HepG2 (cell line): ENCODE results near the gene ZBTB26. TPM values are rescaled to one million over a fixed set of nuclear protein-coding genes. Genes with fewer than 3 reads are reported as not detected.
A peak's percentile ranks its signal among the peaks of the same experiment; 100 is the strongest.

Source experiments
- CBX5 ChIP-seq: sonication (generic); formaldehyde crosslinking; IDR thresholded peaks from 2 replicates; pipeline ENCODE4 v1.4.0; 2020; ENCODE audit warnings: missing genetic modification reagents, borderline replicate concordance
- CCAR2 ChIP-seq: fragments of 200-400 bp; formaldehyde crosslinking; optimal IDR thresholded peaks from 2 replicates; pipeline ENCODE3; 2018; ENCODE audit warnings: low read depth, mild to moderate bottlenecking, low read length, moderate library complexity
- DR1 ChIP-seq: sonication (generic); formaldehyde crosslinking; IDR thresholded peaks from 2 replicates; pipeline ENCODE4 v1.8.0; 2021; ENCODE audit warnings: mild to moderate bottlenecking, missing genetic modification reagents, inconsistent platforms
- EHMT2 ChIP-seq: fragments of 200-600 bp; sonication (generic); IDR thresholded peaks from 2 replicates; pipeline ENCODE4 v1.7.0; 2017; ENCODE audit warnings: antibody characterized with exemption, low read depth, low read length, borderline replicate concordance
- ETV6 ChIP-seq: sonication (generic); formaldehyde crosslinking; conservative IDR thresholded peaks from 2 replicates; pipeline ENCODE4 v1.4.0; 2020; ENCODE audit warnings: missing genetic modification reagents
- GABPA ChIP-seq, 2 experiments: IDR thresholded peaks; 2 replicates each; pipeline ENCODE4 v1.6.1; 2011 to 2016; ENCODE audit warnings: low read depth in 2 of 2, low read length in 1 of 2, missing biosample characterization in 1 of 2, missing genetic modification characterization in 1 of 2
- GATAD1 ChIP-seq: IDR thresholded peaks from 2 replicates; pipeline ENCODE4 v1.6.1; 2016; ENCODE audit warnings: missing genetic modification reagents, missing compliant biosample characterization
- HHEX ChIP-seq: IDR thresholded peaks from 2 replicates; pipeline ENCODE4 v1.6.1; 2016; ENCODE audit warnings: control low read depth
- IKZF4 ChIP-seq: sonication (generic); formaldehyde crosslinking; IDR thresholded peaks from 2 replicates; pipeline ENCODE4 v1.5.1; 2020; ENCODE audit warnings: borderline replicate concordance, mild to moderate bottlenecking, low read depth, missing genetic modification reagents; ENCODE audit errors: not compliant biosample characterization
- MEF2D ChIP-seq: sonication (generic); formaldehyde crosslinking; IDR thresholded peaks from 2 replicates; pipeline ENCODE4 v1.5.1; 2020; ENCODE audit warnings: mild to moderate bottlenecking, missing genetic modification reagents
- MEIS2 ChIP-seq: sonication (generic); formaldehyde crosslinking; IDR thresholded peaks from 2 replicates; pipeline ENCODE4 v1.9.0; 2021; ENCODE audit warnings: mild to moderate bottlenecking, missing genetic modification reagents
- MXI1 ChIP-seq: IDR thresholded peaks from 3 replicates; pipeline ENCODE4 v1.6.1; 2012; ENCODE audit warnings: low read depth, low read length, inconsistent platforms, borderline replicate concordance
- MYC ChIP-seq: sonication (generic); formaldehyde crosslinking; IDR thresholded peaks from 2 replicates; pipeline ENCODE4 v1.9.0; 2021; ENCODE audit warnings: missing genetic modification reagents, borderline replicate concordance
- NKX3-1 ChIP-seq: sonication (generic); formaldehyde crosslinking; IDR thresholded peaks from 2 replicates; pipeline ENCODE4 v1.5.0; 2020; ENCODE audit warnings: missing genetic modification reagents
- SATB2 ChIP-seq: sonication (generic); formaldehyde crosslinking; IDR thresholded peaks from 2 replicates; pipeline ENCODE4 v1.5.0; 2020; ENCODE audit warnings: missing genetic modification reagents
- TEAD3 ChIP-seq: optimal IDR thresholded peaks from 2 replicates; pipeline ENCODE3; 2016; ENCODE audit warnings: borderline replicate concordance
- THRA ChIP-seq: sonication (generic); formaldehyde crosslinking; IDR thresholded peaks from 2 replicates; pipeline ENCODE4 v1.4.0; 2020; ENCODE audit warnings: missing genetic modification reagents, borderline replicate concordance
- YEATS4 ChIP-seq: sonication (generic); formaldehyde crosslinking; IDR thresholded peaks from 2 replicates; pipeline ENCODE4 v1.4.0; 2020; ENCODE audit warnings: missing genetic modification reagents, borderline replicate concordance
- ZFP36 ChIP-seq: fragments of 150-350 bp; IDR thresholded peaks from 2 replicates; pipeline ENCODE4 v1.6.1; 2018; ENCODE audit warnings: borderline replicate concordance, low read length, low read depth; ENCODE audit not compliant: partially characterized antibody
- ZFP36L1 ChIP-seq: sonication (generic); formaldehyde crosslinking; IDR thresholded peaks from 2 replicates; pipeline ENCODE4 v1.8.0; 2022; ENCODE audit warnings: mild to moderate bottlenecking, missing genetic modification reagents, moderate library complexity
- ZNF33B ChIP-seq: sonication (generic); formaldehyde crosslinking; IDR thresholded peaks from 2 replicates; pipeline ENCODE4 v1.5.1; 2020; ENCODE audit warnings: mild to moderate bottlenecking, missing genetic modification reagents
- ZNF432 ChIP-seq: sonication (generic); formaldehyde crosslinking; IDR thresholded peaks from 2 replicates; pipeline ENCODE4 v1.5.0; 2020; ENCODE audit warnings: missing genetic modification reagents, mild to moderate bottlenecking, borderline replicate concordance
- ZSCAN22 ChIP-seq: sonication (generic); formaldehyde crosslinking; IDR thresholded peaks from 2 replicates; pipeline ENCODE4 v1.4.0; 2020; ENCODE audit warnings: mild to moderate bottlenecking, missing genetic modification reagents
- polyA plus RNA-seq, 8 experiments: library from polyadenylated mRNA; depleted of rRNA in 3 of 8; stranded (reverse) in 7 of 8; unstranded in 1 of 8; fragments of >200 nt; fragmentation: Illumina TruSeq in 4 of 8; extraction: Trizol in 4 of 8; gene quantifications; 2 replicates each; pipeline versions ENCODE4 v1.2.1 to v1.2.3, GENCODE V29; 2011 to 2016; ENCODE audit warnings: low read depth in 4 of 8, missing spikeins in 1 of 8, mixed read lengths in 1 of 8; ENCODE audit not compliant: insufficient read depth in 1 of 8
- total RNA-seq, 5 experiments: library from RNA; depleted of rRNA; stranded (reverse); fragments of >200 nt; fragmentation: Illumina TruSeq; extraction: Trizol; gene quantifications; 2 replicates each; pipeline ENCODE4 v1.2.3, GENCODE V29; 2016; ENCODE audit warnings: low read depth in 1 of 5
- TF ChIP-seq, protein P1 (sequence below): sonication (generic); formaldehyde crosslinking; IDR thresholded peaks from 2 replicates; pipeline ENCODE4 v1.4.0; 2020; ENCODE audit warnings: missing genetic modification reagents
- TF ChIP-seq, protein P2 (sequence below): sonication (generic); formaldehyde crosslinking; conservative IDR thresholded peaks from 2 replicates; pipeline ENCODE4 v1.8.0; 2022; ENCODE audit warnings: low read depth, missing genetic modification reagents

ZBTB26 gene
- total and polyA plus RNA-seq, 2 of the 13 experiments (the other 11 are each of a cell fraction or from before 2014, with no cell fraction given), result 4.5 to 8.6 TPM

GRCh38 chr9:122936464-122936863 is 5.2 kb upstream of the ZBTB26 start (continued):
- TF ChIP-seq GABPA (IDR thresholded peaks at IDR 0.05; ENCODE audit: low read depth, low read length) (no peak), GABPA (CRISPR knock-in tag; IDR thresholded peaks at IDR 0.05; ENCODE audit: low read depth) (peak; percentile 38; the same call in 1 of the 2 replicates), ZNF432 (no peak), TEAD3 (CRISPR knock-in tag) (peak; percentile 97), NKX3-1 (CRISPR knock-in tag) (no peak), GATAD1 (CRISPR knock-in tag) (peak; percentile 56; the same call in 1 of the 2 replicates), MEIS2 (no peak), ETV6 (CRISPR knock-in tag) (no peak), THRA (CRISPR knock-in tag) (no peak), ZFP36 (no peak), HHEX (CRISPR knock-in tag) (0 out of 2 replicates have a peak, but pooled peaks have one; percentile 14), SATB2 (CRISPR knock-in tag) (no peak), MEF2D (no peak), CBX5 (peak; percentile 61; the same call in 1 of the 2 replicates), ZSCAN22 (no peak), DR1 (CRISPR knock-in tag) (no peak), ZNF33B (CRISPR knock-in tag) (no peak), MYC (CRISPR knock-in tag) (peak; percentile 59; the same call in 1 of the 2 replicates), MXI1 (peak; percentile 59; the same call in 1 of the 3 replicates), YEATS4 (CRISPR knock-in tag) (no peak), IKZF4 (no peak), EHMT2 (no peak), CCAR2 (no peak), ZFP36L1 (0 out of 2 replicates have a peak, but pooled peaks have one; percentile 28)
- TF ChIP-seq, protein P1, sequence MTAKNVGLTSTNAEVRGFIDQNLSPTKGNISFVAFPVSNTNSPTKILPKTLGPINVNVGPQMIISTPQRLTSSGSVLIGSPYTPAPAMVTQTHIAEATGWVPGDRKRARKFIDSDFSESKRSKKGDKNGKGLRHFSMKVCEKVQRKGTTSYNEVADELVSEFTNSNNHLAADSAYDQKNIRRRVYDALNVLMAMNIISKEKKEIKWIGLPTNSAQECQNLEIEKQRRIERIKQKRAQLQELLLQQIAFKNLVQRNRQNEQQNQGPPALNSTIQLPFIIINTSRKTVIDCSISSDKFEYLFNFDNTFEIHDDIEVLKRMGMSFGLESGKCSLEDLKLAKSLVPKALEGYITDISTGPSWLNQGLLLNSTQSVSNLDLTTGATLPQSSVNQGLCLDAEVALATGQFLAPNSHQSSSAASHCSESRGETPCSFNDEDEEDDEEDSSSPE, result no peak
- TF ChIP-seq, protein P2, sequence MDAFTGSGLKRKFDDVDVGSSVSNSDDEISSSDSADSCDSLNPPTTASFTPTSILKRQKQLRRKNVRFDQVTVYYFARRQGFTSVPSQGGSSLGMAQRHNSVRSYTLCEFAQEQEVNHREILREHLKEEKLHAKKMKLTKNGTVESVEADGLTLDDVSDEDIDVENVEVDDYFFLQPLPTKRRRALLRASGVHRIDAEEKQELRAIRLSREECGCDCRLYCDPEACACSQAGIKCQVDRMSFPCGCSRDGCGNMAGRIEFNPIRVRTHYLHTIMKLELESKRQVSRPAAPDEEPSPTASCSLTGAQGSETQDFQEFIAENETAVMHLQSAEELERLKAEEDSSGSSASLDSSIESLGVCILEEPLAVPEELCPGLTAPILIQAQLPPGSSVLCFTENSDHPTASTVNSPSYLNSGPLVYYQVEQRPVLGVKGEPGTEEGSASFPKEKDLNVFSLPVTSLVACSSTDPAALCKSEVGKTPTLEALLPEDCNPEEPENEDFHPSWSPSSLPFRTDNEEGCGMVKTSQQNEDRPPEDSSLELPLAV (CRISPR knock-in tag), result no peak
